Peyer's patch (tissue), 4 donors: Measurements from ENCODE around the gene CCDC18. TPM values are rescaled to one million over a fixed set of nuclear protein-coding genes. Genes with fewer than 3 reads are reported as not detected.

Experiments
- DNase-seq, 3 donors: peaks; one replicate each; pipeline ENCODE4 v3.0.0-alpha.2; 2017 to 2019
- H3K27ac ChIP-seq, 4 donors: fragments of 200-600 bp; sonication (generic); one replicate each; pipeline ENCODE4 v1.5.1; 2016 to 2019
- H3K27me3 ChIP-seq, 2 donors: fragments of 200-600 bp; sonication (generic); one replicate each; pipeline ENCODE4 v1.5.1; 2019
- H3K36me3 ChIP-seq, 3 donors: fragments of 200-600 bp; sonication (generic); one replicate each; pipeline ENCODE4 v1.5.1; 2016 to 2019
- H3K4me1 ChIP-seq, 4 donors: fragments of 200-600 bp; sonication (generic); one replicate each; pipeline ENCODE4 v1.5.1; 2016 to 2019
- H3K4me3 ChIP-seq, 4 donors: fragments of 200-600 bp; sonication (generic); 1 replicate in 3 of 4; 2 replicates in 1 of 4; pipeline ENCODE4 v1.5.1; 2016 to 2019; ENCODE audit warnings: mild to moderate bottlenecking in 1 of 4
- H3K9me3 ChIP-seq, 4 donors: fragments of 200-600 bp; sonication (generic); one replicate each; pipeline ENCODE4 v1.5.1; 2016 to 2019; ENCODE audit warnings: mild to moderate bottlenecking in 1 of 4
- POLR2A ChIP-seq, 2 donors: fragments of 450-650 bp; IDR thresholded peaks; one replicate each; pipeline ENCODE4 v1.5.1; 2017; ENCODE audit warnings: antibody characterized with exemption in 2 of 2, mild to moderate bottlenecking in 2 of 2, moderate library complexity in 2 of 2
- small RNA-seq, 2 donors: library from RNA; depleted of rRNA; stranded (forward); fragments of <200 nt; gene quantifications; one replicate each; pipeline ENCODE3, GENCODE V24; 2016
- total RNA-seq, 4 donors: library from RNA; depleted of rRNA; stranded (reverse); fragments of >200 nt; gene quantifications; one replicate each; pipeline ENCODE4 v1.1.0, GENCODE V29; 2016
- TF ChIP-seq, protein P1 (sequence below), 6 experiments: fragments of 450-650 bp in 4 of 6; fragments of 200-600 bp in 2 of 6; sonication (generic) in 1 of 6; IDR thresholded peaks; one replicate each; pipeline ENCODE4 v1.5.1; 2017 to 2019; ENCODE audit warnings: antibody characterized with exemption in 6 of 6, mild to moderate bottlenecking in 3 of 6, moderate library complexity in 1 of 6

CCDC18 gene
- total RNA-seq, 4 donors from 2014 or later: 1.8 to 42.1 (median 5.2) TPM

DNA sequence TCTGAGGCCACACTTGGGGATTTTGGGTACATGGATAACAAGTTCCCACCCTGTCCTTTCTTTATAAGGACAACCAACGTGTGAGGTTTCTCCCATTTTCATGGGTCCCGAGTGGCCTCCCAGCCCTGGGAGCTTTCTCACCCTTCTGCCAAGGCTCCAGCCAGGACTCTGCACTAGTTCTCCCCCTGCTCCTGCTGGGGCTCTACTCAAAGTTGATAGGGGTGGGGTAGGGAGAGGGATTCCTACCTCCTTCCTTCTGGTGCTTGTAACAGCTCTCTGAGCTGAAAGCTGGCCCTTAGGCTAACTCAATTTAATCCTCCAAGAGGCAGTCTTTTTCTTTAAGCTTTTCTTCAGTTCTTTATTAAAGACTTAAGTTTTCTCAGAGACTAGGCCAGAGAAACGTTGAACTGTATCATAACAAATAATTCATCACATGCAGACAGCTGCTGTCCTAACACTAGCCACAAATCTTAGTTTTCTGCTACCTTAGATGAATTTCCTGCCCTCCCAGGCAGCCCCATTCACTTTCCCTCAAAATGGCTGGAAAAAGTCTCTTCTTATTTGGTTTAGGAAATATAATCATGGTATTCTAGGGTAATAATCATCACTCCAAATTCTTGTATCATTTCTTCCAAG lies 142.8 kb downstream of the CCDC18 start:
- Histone ChIP-seq H3K9me3 (no peaks in the 10 kb centered on the region), H3K27ac (no peak overlapping the region), H3K27me3 (no peaks in the 10 kb centered on the region), H3K4me1 (peaks cover 0 to 6% (median 0%) of the 10 kb centered on the region in 4 donors), H3K4me3 (no peak overlapping the region), H3K36me3 (no peaks in the 10 kb centered on the region)
- TF ChIP-seq, protein P1, sequence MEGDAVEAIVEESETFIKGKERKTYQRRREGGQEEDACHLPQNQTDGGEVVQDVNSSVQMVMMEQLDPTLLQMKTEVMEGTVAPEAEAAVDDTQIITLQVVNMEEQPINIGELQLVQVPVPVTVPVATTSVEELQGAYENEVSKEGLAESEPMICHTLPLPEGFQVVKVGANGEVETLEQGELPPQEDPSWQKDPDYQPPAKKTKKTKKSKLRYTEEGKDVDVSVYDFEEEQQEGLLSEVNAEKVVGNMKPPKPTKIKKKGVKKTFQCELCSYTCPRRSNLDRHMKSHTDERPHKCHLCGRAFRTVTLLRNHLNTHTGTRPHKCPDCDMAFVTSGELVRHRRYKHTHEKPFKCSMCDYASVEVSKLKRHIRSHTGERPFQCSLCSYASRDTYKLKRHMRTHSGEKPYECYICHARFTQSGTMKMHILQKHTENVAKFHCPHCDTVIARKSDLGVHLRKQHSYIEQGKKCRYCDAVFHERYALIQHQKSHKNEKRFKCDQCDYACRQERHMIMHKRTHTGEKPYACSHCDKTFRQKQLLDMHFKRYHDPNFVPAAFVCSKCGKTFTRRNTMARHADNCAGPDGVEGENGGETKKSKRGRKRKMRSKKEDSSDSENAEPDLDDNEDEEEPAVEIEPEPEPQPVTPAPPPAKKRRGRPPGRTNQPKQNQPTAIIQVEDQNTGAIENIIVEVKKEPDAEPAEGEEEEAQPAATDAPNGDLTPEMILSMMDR (IDR thresholded peaks at IDR 0.05): no peak
- no peak for TF ChIP-seq POLR2A (IDR thresholded peaks at IDR 0.05)
- DNase-seq: no peak

DNA sequence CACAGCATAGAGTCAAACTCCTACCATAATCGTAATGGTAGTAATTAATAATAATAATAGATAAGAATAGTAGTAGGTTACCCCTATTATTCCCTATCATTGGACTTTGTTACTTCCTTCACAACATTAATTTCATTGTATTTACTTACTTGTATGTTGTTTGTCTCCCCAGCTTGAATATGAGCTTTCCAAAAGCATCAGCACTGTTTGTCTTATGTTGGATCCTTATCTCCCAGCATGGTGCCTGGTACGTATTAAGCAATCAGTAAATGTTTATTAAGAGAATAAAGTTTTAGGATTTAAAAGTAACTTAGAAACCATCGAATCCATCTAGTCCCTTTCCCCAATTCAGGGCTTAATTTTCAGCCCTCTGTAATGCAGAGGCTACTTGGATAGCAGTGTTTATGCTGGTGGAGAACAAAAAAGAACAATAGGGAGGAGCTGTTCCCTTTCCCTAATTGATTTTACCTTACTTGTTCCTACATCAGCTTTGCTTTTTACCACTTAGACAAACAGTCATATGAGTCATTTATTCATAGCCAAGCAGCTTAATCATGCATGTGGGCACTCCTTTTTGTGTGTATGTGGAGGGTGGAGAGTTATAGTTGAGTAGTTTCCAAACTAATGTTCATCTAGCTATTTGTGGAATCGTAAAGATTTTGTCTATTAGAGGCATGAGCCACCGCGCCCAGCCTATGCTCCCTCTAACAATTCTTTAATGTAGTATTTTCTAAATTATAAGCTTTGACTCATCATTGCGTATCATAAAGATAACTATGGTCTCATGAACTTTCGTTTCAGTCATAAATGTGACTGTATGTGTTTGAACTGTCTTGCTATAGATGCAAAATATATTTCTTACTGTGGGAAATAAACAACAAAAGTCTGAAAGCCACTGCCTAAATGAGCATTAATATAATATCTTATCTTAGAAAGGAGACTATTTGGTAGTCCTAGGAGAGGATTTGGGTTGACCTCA lies 144.3 kb downstream of the CCDC18 start:
- DNase-seq: peak in 1 of 3 donors; percentile 50
- H3K36me3 ChIP-seq: no peaks in the 10 kb centered on the region
- no peaks in the 10 kb centered on the region for H3K27me3 ChIP-seq
- TF ChIP-seq, protein P1 (IDR thresholded peaks at IDR 0.05): no peak
- TF ChIP-seq POLR2A (IDR thresholded peaks at IDR 0.05): no peak
- H3K4me1 ChIP-seq: peaks cover 0 to 6% (median 0%) of the 10 kb centered on the region in 4 donors
- no peak overlapping the region for H3K4me3 ChIP-seq
- no peaks in the 10 kb centered on the region for H3K9me3 ChIP-seq
- no peak overlapping the region for H3K27ac ChIP-seq

Small RNA genes lying within 50 kb of the gene (small RNA-seq; reads per million reads assigned to genes)
- gene AC126124.1 (0 reads per million in 2 donors), gene AL139421.1 (0 reads per million in 2 donors)

Other genes starting within 250 kb of the CCDC18 start
- 10 to 100 TPM in 1 of 4 donors, 1 to 10 TPM in 3; 5.1 to 12.4 (median 7.8) TPM for gene DIPK1A, start 219.3 kb upstream of the CCDC18 start, total RNA-seq
- 10 to 100 TPM; 22.3 to 29.8 (median 26.4) TPM for gene MTF2, start 101.4 kb upstream of the CCDC18 start, total RNA-seq
- 10 to 100 TPM; 38.8 to 76.9 (median 57.5) TPM for gene TMED5, start 311 bp upstream of the CCDC18 start, total RNA-seq
- gene DR1, start 165.2 kb downstream of the CCDC18 start, total RNA-seq: 10 to 100 TPM; 26.9 to 62.7 (median 30.9) TPM